Lung microvascular endothelial cell (primary cell): ENCODE results near the gene PRR14. TPM values are rescaled to one million over a fixed set of nuclear protein-coding genes. Genes with fewer than 3 reads are reported as not detected.
"Not testable (repeated sequence)": the region's sequence is repeated elsewhere in the genome, so short reads cannot be mapped to it uniquely, and the experiment has no call there.

Experiments used
- DNase-seq, 2 donors: peaks; one replicate each; pipeline versions ENCODE4 v3.0.0 to v3.0.0-alpha.2; 2010; ENCODE audit warnings: low read depth in 2 of 2
- total RNA-seq: library from RNA; depleted of rRNA; stranded (reverse); fragments of >200 nt; gene quantifications from 2 replicates; pipeline ENCODE4 v1.2.1, GENCODE V29; 2014

The PRR14 gene
- total RNA-seq, 1 donor from 2014 or later, result 4.4 TPM

DNA sequence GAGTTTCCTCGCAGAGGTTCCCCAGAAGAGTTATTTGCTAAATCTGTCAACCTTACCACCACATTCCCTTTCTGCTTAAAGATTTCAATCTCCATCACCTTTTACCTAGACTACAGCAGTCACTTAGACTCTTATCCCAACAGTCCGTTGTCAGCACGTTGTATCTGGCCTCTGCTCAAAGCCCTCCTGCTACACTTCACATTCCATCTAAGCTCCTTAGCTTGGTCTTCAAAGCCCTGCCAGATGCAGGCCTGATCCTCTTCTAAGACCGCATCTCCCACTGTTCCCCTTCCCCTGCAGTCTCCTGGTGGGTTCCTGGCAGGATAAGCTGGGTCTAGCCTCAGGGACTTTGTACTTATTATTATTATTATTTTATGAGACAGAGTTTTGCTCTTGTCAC lies 37.9 kb downstream of the PRR14 start:
- DNase-seq, result no peak

DNA sequence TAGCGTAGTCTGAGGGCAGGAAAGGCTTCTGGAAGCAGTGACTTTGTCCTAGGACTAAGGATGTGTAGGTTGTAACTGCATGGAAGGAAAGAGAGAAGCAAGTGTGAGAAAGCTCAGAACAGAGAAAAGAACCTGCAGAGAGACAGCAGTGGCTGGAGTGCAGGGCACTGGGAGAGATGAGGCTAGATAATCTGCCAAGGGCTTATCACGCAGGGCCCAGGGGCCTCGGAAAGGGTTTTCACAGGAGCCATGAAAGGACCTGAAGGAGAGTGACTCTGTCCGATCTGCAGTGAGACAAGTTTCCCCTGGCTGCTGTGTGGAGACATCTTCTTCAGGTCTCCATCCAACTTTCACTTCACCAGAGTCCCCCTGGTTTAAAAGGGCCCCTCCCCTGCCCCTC lies 41.1 kb downstream of the PRR14 start:
- no peak for DNase-seq

DNA sequence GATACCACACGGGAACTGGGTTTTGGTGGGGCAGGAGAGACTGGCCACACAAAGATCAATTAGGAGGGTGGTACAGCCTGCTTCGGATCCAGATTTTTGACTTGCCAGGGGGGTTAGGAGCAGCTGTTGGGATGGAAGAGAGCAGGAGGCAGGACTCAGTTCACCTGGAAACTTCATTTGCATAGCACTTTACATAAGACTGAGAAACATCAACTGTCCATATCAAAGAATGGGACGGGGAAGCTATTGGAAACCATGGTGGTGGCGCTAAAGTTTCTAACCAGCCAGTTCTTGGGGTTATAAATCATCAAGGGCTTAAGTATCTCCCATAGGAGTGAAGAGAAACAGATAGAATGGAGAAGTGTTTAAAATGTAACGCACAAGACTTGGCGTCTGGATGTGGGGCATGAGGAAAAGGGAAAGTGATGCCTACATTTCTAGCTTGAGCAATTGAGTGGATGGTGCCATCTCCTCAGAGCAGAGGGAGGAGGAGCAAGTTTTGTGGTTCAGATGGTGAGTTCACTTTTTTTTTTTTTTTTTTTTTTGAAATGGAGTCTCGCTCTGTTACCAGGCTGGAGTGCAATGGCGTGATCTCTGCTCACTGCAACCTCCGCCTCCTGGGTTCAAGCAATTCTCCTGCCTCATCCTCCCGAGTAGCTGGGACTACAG lies 41.8 kb downstream of the PRR14 start:
- no peak for DNase-seq

DNA sequence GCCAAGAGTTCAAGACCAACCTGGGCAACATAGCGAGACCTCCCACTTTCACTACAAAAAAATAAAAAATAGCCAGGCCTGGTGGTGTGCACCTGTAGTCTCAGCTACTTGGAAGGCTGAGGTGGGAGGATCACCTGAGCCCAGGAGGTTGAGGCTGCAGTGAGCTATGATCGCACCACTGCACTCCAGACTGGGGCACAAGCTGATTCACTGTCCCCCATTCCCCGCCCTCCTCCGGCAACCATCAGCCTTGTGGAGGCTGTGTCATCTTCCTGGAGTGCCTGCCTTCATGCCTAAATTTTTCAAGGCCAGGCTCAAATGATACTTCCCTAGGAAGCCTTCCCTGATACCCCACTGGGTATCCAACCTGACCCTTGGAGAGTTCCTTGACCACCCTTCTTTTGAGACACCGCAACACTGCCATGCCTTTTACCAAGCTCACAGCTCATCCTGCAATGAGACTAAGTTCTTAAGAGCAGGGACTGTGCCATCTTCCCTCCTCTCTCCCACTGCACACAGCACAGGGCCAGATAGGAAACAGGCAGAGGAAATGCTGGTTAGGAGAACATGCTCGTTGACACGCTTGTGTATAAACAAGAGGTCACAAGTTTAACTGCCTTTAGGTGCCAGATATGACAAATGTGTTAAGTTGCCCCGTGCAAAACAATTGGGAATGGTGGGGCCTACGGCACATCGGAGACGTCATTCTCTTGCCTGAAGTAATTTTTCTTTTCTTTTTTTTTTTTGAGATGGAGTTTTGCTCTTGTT lies 44.4 kb downstream of the PRR14 start:
- DNase-seq, result peak; percentile 49 to 52

DNA sequence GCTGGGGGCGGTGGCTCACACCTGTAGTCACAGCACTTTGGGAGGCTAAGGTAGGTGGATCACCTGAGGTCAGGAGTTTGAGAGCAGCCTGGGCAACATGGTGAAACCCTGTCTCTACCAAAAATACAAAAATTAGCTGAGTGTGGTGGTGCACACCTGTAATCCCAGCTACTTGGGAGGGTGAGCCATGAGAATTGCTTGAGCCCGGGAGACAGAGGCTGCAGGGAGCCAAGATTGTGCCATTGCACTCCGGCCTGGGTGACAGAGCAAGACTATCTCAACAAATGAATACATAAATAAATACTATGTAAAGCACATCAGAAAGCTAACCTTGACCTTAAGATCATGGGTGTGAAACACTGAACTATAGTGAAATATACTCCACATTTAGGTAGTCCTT lies 45.9 kb downstream of the PRR14 start:
- not testable (repeated sequence) for DNase-seq

DNA sequence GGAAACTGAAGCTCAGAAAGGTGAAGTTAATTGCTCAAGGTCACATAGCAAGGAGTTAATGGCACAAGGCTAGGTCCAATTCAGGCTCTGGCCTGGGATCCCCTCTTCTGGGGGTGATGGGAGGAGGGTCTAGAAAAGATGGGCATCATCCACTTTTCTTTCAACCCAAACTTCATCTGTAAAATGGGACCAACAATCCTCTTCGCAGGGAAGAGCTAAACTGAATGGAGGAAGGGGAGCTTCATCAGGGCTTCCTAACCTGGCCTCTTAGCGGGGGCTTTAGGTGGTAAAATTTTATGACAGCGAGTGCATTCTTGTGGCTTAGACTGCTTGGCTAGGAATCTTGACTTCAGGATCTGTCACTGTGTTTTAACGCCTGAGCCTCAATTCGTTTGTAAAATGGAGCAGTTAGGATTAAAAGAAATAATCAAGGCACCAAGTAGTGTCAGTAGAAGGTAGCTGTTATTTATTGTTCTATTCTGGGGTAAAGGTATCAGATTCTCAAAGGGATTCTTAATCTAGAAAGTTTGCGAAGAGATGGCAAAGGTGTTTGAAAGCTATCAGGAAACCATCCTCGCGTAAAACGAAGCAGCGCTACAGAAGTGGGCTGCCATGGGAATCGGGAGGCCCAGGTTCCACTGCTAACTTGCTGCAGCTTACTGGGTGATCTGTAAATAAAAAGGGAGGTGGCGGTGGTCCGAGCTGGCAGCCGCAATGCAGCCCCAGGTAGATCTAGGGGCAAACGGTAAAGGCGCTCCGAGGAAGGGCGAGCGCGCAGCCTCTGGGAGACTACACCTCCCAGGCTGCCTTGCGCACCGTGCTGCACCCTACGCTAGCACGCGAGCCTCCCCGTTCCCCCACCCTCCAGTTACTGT lies 46.7 kb downstream of the PRR14 start:
- peak in 1 of 2 donors; percentile 98 for DNase-seq

- DNase-seq, result peak; percentile 88 to 99
These were observed 47.5 kb downstream of the PRR14 start for GRCh38 chr16:30698139-30698815.

GRCh38 chr16:30698816-30699614 lies 48.3 kb downstream of the PRR14 start, which contains the start of gene SRCAP:
SRCAP (plus strand) TSS chr16:30699171; CDS start chr16:30700825, 1,654 bp downstream.
- DNase-seq, result peak; percentile 85 to 87

GRCh38 chr16:30699615-30700099 lies 48.9 kb downstream of the PRR14 start:
- no peak for DNase-seq

- peak in 1 of 2 donors; percentile 14 for DNase-seq
These were observed 49.7 kb downstream of the PRR14 start for GRCh38 chr16:30700491-30700890.

DNA sequence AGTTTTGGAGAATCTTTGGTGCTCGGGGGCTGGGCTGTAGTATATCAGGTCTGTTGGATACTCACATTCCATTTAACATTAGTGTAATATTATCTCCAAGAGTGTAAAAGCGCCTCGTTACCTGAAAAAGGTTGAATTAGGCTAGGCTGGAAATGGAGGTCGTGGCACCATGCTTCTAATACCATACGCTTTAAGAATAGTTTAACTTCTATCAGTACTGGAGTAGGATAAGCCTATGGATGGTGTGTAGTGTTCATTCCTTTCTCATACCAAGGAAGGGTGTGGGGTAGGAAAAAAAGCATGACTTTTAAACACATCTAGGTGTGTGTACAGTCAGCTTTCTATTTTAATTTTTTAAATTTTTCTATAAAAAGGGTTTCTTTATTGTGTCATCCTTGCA lies 50.2 kb downstream of the PRR14 start:
- DNase-seq, result no peak

GRCh38 chr16:30703071-30703470 lies 52.3 kb downstream of the PRR14 start:
- not testable (repeated sequence) for DNase-seq

DNA sequence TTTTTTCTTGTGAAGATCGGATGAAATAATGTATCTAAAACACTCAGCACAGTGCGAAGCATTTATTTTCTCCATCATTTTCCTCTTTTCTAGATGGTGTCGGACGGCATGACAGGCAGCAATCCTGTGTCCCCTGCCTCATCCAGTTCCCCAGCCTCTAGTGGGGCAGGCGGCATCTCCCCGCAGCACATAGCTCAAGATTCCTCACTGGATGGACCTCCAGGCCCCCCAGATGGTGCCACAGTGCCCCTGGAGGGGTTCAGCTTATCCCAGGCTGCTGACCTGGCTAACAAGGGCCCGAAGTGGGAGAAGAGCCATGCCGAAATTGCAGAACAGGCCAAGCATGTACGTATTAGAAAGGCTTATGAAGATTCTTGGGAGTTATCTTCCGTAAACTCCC lies 53.2 kb downstream of the PRR14 start:
- DNase-seq, result no peak

Other genes starting within 250 kb of the PRR14 start
- 8.3 and 10.5 TPM in 2 replicates for gene ZNF771, start 243.4 kb upstream of the PRR14 start, total RNA-seq
- 54.8 and 57.5 TPM in 2 replicates for gene DCTPP1, start 220.9 kb upstream of the PRR14 start, total RNA-seq
- gene SEPHS2, start 205.1 kb upstream of the PRR14 start, total RNA-seq, result 11.8 and 17.9 TPM in 2 replicates
- gene ITGAL, start 178.2 kb upstream of the PRR14 start, total RNA-seq, result not detected in 2 replicates
- gene ZNF768, start 124.4 kb upstream of the PRR14 start, total RNA-seq, result 11.3 and 17.9 TPM in 2 replicates
- gene ZNF747, start 116.1 kb upstream of the PRR14 start, total RNA-seq, result 4.8 and 7.7 TPM in 2 replicates
- 2.0 and 3.2 TPM in 2 replicates for gene ZNF764, start 92.6 kb upstream of the PRR14 start, total RNA-seq
- gene ZNF688, start 79.2 kb upstream of the PRR14 start, total RNA-seq, result 5.0 and 5.4 TPM in 2 replicates
- 5.4 and 9.9 TPM in 2 replicates for gene ZNF785, start 65.3 kb upstream of the PRR14 start, total RNA-seq
- gene ZNF689, start 40.6 kb upstream of the PRR14 start, total RNA-seq, result 3.1 and 4.0 TPM in 2 replicates
- gene FBRS, start 7.5 kb downstream of the PRR14 start, total RNA-seq, result 7.8 and 13.3 TPM in 2 replicates
- gene SRCAP, start 48.2 kb downstream of the PRR14 start, total RNA-seq, result 16.6 and 24.8 TPM in 2 replicates
- 8.9 and 10.7 TPM in 2 replicates for gene PHKG2, start 97.5 kb downstream of the PRR14 start, total RNA-seq
- gene CFAP119, start 111.1 kb downstream of the PRR14 start, total RNA-seq, result 0.40 and 0.87 TPM in 2 replicates
- 32.7 and 42.5 TPM in 2 replicates for gene RNF40, start 111.4 kb downstream of the PRR14 start, total RNA-seq
- gene ZNF629, start 136.2 kb downstream of the PRR14 start, total RNA-seq, result 3.9 and 5.2 TPM in 2 replicates
- gene BCL7C, start 243.1 kb downstream of the PRR14 start, total RNA-seq, result 39.7 and 72.0 TPM in 2 replicates
- gene CTF1, start 245.7 kb downstream of the PRR14 start, total RNA-seq, result 0.22 and 0.40 TPM in 2 replicates